GM21447 (cell line): ENCODE results near the gene FOXC1.

ENCODE experiments used
- ATAC-seq: cut with Tn5 transposase; IDR thresholded peaks from one replicate; pipeline ENCODE4 v1.9.1; 2021; ENCODE audit not compliant: unreplicated experiment

Gene FOXC1

GRCh38 chr6:1611572-1612298 is 2.0 kb downstream of the FOXC1 start:
- ATAC-seq: no peak

GRCh38 chr6:1612299-1612973 is 2.7 kb downstream of the FOXC1 start:
- no peak for ATAC-seq

GRCh38 chr6:1612974-1613306 is 3.2 kb downstream of the FOXC1 start:
- no peak for ATAC-seq

- ATAC-seq: no peak
These were observed 3.6 kb downstream of the FOXC1 start for GRCh38 chr6:1613346-1613687.

- ATAC-seq: no peak
These were observed 4.2 kb downstream of the FOXC1 start for GRCh38 chr6:1613688-1614447.

- ATAC-seq: no peak
These were observed 4.9 kb downstream of the FOXC1 start for GRCh38 chr6:1614448-1615150.

GRCh38 chr6:1615151-1615852 is 5.6 kb downstream of the FOXC1 start:
- ATAC-seq: no peak

GRCh38 chr6:1615853-1616420 is 6.2 kb downstream of the FOXC1 start:
- no peak for ATAC-seq

GRCh38 chr6:1616701-1617463 is 7.2 kb downstream of the FOXC1 start:
- no peak for ATAC-seq

GRCh38 chr6:1617466-1618310 is 8.0 kb downstream of the FOXC1 start:
- no peak for ATAC-seq

- no peak for ATAC-seq
These were observed 8.8 kb downstream of the FOXC1 start for GRCh38 chr6:1618311-1619097.

GRCh38 chr6:1619098-1619672 is 9.5 kb downstream of the FOXC1 start:
- no peak for ATAC-seq

GRCh38 chr6:1619673-1620503 is 10.2 kb downstream of the FOXC1 start:
- no peak for ATAC-seq

GRCh38 chr6:1620504-1621069 is 10.9 kb downstream of the FOXC1 start:
- no peak for ATAC-seq

GRCh38 chr6:1621070-1621701 is 11.5 kb downstream of the FOXC1 start:
- no peak for ATAC-seq

- ATAC-seq: no peak
These were observed 12.6 kb downstream of the FOXC1 start for GRCh38 chr6:1622220-1622850.
